Camera-type eye (tissue), 1 donor: ENCODE results near the gene ULK2. TPM values are rescaled to one million over a fixed set of nuclear protein-coding genes. Genes with fewer than 3 reads are reported as not detected.

Experiments
- total RNA-seq: library from RNA; depleted of rRNA; stranded (reverse); fragments of >200 nt; gene quantifications from one replicate; pipeline ENCODE4 v1.2.3, GENCODE V29; 2014

ULK2 gene
- 41.9 TPM for total RNA-seq

DNA sequence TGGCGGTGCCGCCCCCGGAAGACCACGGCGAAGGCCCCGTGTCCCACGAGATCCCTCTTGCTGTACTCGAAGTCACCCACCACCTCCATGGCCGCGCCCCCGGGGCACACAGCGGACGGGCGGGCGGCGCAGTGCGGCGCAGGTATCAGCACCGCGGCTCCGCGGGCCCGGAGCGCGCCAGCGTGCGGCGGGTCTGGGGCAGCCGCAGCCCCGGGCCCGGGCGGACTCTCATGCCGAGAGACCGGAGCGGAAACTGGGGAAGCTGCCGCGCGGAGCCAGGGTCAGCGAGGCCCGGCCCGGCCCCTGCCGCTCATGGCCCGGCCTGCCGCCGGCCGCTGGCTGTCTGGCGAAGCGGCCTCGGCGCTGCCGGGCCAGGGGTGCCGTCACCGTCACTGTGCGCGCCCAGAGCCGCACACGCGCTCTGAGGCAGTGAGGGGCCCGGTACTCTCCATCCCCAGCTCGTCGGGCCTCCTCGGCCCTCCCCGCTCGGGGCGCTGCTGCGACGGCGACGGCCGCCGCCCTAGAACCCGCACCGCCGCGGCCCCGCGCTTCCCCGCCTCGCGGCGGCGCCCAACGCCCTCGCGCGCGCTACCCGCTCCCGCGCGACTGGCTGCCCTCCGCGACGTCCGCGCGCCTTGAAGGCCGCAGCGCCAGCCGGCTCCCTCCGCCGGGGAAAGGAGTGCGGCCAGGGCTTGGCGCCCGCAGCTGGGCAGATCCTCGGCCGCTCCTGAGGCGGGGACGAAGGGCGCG, at the start of gene ULK2:
Gene ULK2 (minus strand): TSS at position 608 of the 750 bp plus-strand sequence. CDS start 519 bp downstream, at position 89.

DNA sequence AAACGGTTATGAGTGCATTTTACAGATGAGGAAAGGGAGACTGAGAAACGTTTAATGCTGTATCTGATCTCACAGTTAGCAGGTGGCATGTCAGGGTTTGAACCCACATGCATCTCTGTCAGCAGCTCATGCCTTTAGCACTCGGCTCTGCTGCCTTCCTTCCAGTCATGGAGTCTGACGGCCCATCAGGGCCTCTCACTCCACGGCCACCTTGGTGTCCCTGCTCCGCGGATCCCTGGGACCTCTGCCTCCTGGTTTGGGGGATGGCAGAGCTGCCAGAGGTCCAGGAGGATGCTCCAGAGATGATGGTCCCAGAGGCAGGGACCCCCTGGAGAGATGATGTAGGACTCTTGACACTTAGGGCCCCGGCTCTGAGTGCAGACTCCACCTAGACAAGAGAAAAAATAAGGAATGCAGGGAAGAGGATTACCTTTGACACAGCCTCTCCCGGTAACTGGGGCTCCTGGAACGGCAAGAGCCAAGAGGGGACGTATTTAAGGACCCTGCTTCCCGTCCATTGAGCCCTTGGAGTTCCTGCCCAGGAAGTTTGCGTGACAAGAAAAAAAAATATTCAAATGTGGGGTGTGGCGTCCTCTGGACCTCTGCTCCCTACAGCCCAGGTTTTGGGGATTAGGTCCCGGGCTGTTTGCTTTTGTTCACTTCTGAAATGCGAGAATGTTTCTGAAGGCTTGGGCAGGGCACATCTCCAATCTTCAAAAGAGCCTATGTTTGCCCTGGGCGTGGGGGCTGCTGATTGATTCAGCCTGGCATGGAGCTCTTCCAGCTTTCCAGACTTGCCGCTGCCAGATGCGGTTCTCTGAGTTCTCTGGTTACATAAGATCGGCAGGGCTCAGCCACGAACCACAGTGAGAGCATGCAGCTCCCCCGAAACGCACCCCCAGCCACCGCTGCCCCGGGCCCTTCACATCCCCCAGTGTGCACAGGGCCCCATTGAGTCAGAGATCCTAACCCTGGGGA, 119.6 kb downstream of the ULK2 start, which contains the start of gene ALDH3A1:
Gene ALDH3A1 (minus strand): TSS at position 470 of the 978 bp plus-strand sequence. CDS start 3,169 bp downstream, outside the sequence.

Other genes starting within 250 kb of the ULK2 start
- gene ALDH3A2, start 219.2 kb downstream of the ULK2 start, total RNA-seq = 135 TPM
- gene SLC47A2, start 151.4 kb downstream of the ULK2 start, total RNA-seq = 0.55 TPM
- gene ALDH3A1, start 119.6 kb downstream of the ULK2 start, total RNA-seq = 7.1 TPM
- gene AKAP10, start 109.9 kb upstream of the ULK2 start, total RNA-seq = 43.1 TPM
- gene SPECC1, start 141.4 kb upstream of the ULK2 start, total RNA-seq = 33.1 TPM